ENCODE results near the gene CERS6.

GRCh38 chr2:168478206-168478605, 22.1 kb downstream of the CERS6 start:
- TF ChIP-seq EZH2 (IDR thresholded peaks at IDR 0.05; ENCODE audit: borderline replicate concordance) = no peak
- no peak for TF ChIP-seq CTCF (IDR thresholded peaks at IDR 0.05; ENCODE audit: poor library complexity)
- no peak for TF ChIP-seq EZH2phosphoT487 (IDR thresholded peaks at IDR 0.05; ENCODE audit: low read depth, severe bottlenecking, unreplicated experiment)
